Erythroblast (primary cell): ENCODE data around the gene CACTIN.

ENCODE experiments used
- GATA1 ChIP-seq: IDR thresholded peaks from 2 replicates; pipeline ENCODE4 v1.6.1; 2011; ENCODE audit warnings: low read depth, mild to moderate bottlenecking, control low read depth, low read length, moderate library complexity
- POLR2A ChIP-seq: IDR thresholded peaks from 2 replicates; pipeline ENCODE4 v1.6.1; 2011; ENCODE audit warnings: mild to moderate bottlenecking, low read length

- TF ChIP-seq POLR2A: no peak
- TF ChIP-seq GATA1: no peak
Observed at GRCh38 chr19:3646336-3647092, 19.9 kb upstream of the CACTIN start.
